Measurements from ENCODE around the gene INAFM2. TPM values are rescaled to one million over a fixed set of nuclear protein-coding genes. Genes with fewer than 3 reads are reported as not detected.

The INAFM2 gene
- total RNA-seq, 6 experiments from 2014 or later: 19.6 to 32.8 (median 23.4) TPM

GRCh38 chr15:40277471-40277870, 46.0 kb upstream of the INAFM2 start:
- Mint-ChIP-seq H3K4me1 (ENCODE audit: low read depth) (no peaks in the 10 kb centered on the region), H3K9me3 (no peaks in the 10 kb centered on the region), H3K4me3 (no peak overlapping the region), H3K27ac (no peak overlapping the region), H3K27me3 (ENCODE audit: insufficient read depth) (peaks cover 28% of the 10 kb centered on the region), H3K36me3 (ENCODE audit: low read depth) (no peaks in the 10 kb centered on the region)
- TF ChIP-seq CTCF (IDR thresholded peaks at IDR 0.05): no peak
- no peak for DNase-seq

GRCh38 chr15:40278026-40278425, 45.5 kb upstream of the INAFM2 start:
- Mint-ChIP-seq H3K4me1 (ENCODE audit: low read depth) (no peaks in the 10 kb centered on the region), H3K36me3 (ENCODE audit: low read depth) (no peaks in the 10 kb centered on the region), H3K9me3 (no peaks in the 10 kb centered on the region), H3K27ac (no peak overlapping the region), H3K27me3 (ENCODE audit: insufficient read depth) (peaks cover 26% of the 10 kb centered on the region), H3K4me3 (no peak overlapping the region)
- TF ChIP-seq CTCF (IDR thresholded peaks at IDR 0.05): no peak
- DNase-seq: no peak

- Mint-ChIP-seq H3K9me3 (no peaks in the 10 kb centered on the region), H3K27me3 (ENCODE audit: insufficient read depth) (peaks cover 39% of the 10 kb centered on the region), H3K4me3 (no peak overlapping the region), H3K4me1 (ENCODE audit: low read depth) (no peaks in the 10 kb centered on the region), H3K27ac (no peak overlapping the region), H3K36me3 (ENCODE audit: low read depth) (no peaks in the 10 kb centered on the region)
- DNase-seq: no peak
- TF ChIP-seq CTCF (IDR thresholded peaks at IDR 0.05): peak; percentile 99
Measured at GRCh38 chr15:40279437-40280141, 43.9 kb upstream of the INAFM2 start.

- H3K9me3 Mint-ChIP-seq: no peaks in the 10 kb centered on the region
Measured at GRCh38 chr15:40280260-40281056, 43.0 kb upstream of the INAFM2 start.

More at GRCh38 chr15:40280260-40281056, 43.0 kb upstream of the INAFM2 start:
- no peak for DNase-seq
- peaks cover 41% of the 10 kb centered on the region for H3K27me3 Mint-ChIP-seq (ENCODE audit: insufficient read depth)
- no peak for TF ChIP-seq CTCF (IDR thresholded peaks at IDR 0.05)
- H3K36me3 Mint-ChIP-seq (ENCODE audit: low read depth): no peaks in the 10 kb centered on the region
- no peak overlapping the region for H3K27ac Mint-ChIP-seq
- no peak overlapping the region for H3K4me3 Mint-ChIP-seq
- peaks cover 7% of the 10 kb centered on the region for H3K4me1 Mint-ChIP-seq (ENCODE audit: low read depth)

All from HFFc6 (cell line).